Fibroblast of lung (primary cell): ENCODE measurements around the gene SDK1. TPM values are rescaled to one million over a fixed set of nuclear protein-coding genes. Genes with fewer than 3 reads are reported as not detected.

ENCODE experiments used
- DNase-seq, 2 donors: peaks; one replicate each; pipeline versions ENCODE4 v3.0.0 to v3.0.0-alpha.2; 2010; ENCODE audit warnings: low read depth in 2 of 2
- H2AFZ ChIP-seq: 2 replicates; pipeline ENCODE4 v1.5.1; 2012; ENCODE audit warnings: low read length, control low read depth, inconsistent platforms
- H3K27ac ChIP-seq: 2 replicates; pipeline ENCODE4 v1.5.1; 2011; ENCODE audit warnings: low read length, control low read depth; ENCODE audit not compliant: insufficient read depth
- H3K27me3 ChIP-seq: 2 replicates; pipeline ENCODE4 v1.5.1; 2011; ENCODE audit warnings: mild to moderate bottlenecking, low read length; ENCODE audit not compliant: control insufficient read depth, insufficient read depth
- H3K36me3 ChIP-seq: 2 replicates; pipeline ENCODE4 v1.5.1; 2011; ENCODE audit warnings: low read length; ENCODE audit not compliant: control insufficient read depth, insufficient read depth
- H3K4me1 ChIP-seq: 2 replicates; pipeline ENCODE4 v1.5.1; 2011; ENCODE audit warnings: low read length; ENCODE audit not compliant: control insufficient read depth, insufficient read depth; ENCODE audit errors: extremely low read depth
- H3K4me2 ChIP-seq: 2 replicates; pipeline ENCODE4 v1.5.1; 2011; ENCODE audit warnings: low read length, control low read depth; ENCODE audit not compliant: insufficient read depth; ENCODE audit errors: extremely low read depth
- H3K4me3 ChIP-seq, 4 experiments: fragments of 200-600 bp in 1 of 4; sonication (generic) in 1 of 4; replicated peaks in 1 of 4; 2 replicates each; pipeline ENCODE4 v1.5.1; 2011 to 2016; ENCODE audit warnings: low read length in 4 of 4, low read depth in 3 of 4, mild to moderate bottlenecking in 3 of 4, control low read depth in 2 of 4, inconsistent platforms in 1 of 4, mixed read lengths in 1 of 4; ENCODE audit not compliant: insufficient read depth in 1 of 4; ENCODE audit errors: control extremely low read depth in 1 of 4
- H3K79me2 ChIP-seq: 2 replicates; pipeline ENCODE4 v1.5.1; 2012; ENCODE audit warnings: mild to moderate bottlenecking, low read length, inconsistent platforms; ENCODE audit not compliant: control insufficient read depth, insufficient read depth
- H3K9ac ChIP-seq: 2 replicates; pipeline ENCODE4 v1.5.1; 2011; ENCODE audit warnings: mild to moderate bottlenecking, low read length, control low read depth; ENCODE audit not compliant: insufficient read depth
- H3K9me3 ChIP-seq: 2 replicates; pipeline ENCODE4 v1.5.1; 2012; ENCODE audit warnings: low read depth, low read length; ENCODE audit not compliant: control insufficient read depth, insufficient read depth
- H4K20me1 ChIP-seq: 2 replicates; pipeline ENCODE4 v1.5.1; 2011; ENCODE audit warnings: low read length; ENCODE audit not compliant: control insufficient read depth, insufficient read depth; ENCODE audit errors: extremely low read depth
- CTCF ChIP-seq, 2 donors: IDR thresholded peaks in 1 of 2; conservative IDR thresholded peaks in 1 of 2; 1 replicate in 1 of 2; 2 replicates in 1 of 2; pipeline ENCODE4 v1.5.1; 2011 to 2012; ENCODE audit warnings: low read length in 2 of 2, control low read depth in 1 of 2, inconsistent platforms in 1 of 2, low read depth in 1 of 2, mild to moderate bottlenecking in 1 of 2
- EZH2 ChIP-seq: IDR thresholded peaks from 2 replicates; pipeline ENCODE4 v1.5.1; 2012; ENCODE audit warnings: low read length, control low read depth, mild to moderate bottlenecking; ENCODE audit errors: missing control alignments
- polyA plus RNA-seq, 2 donors: library from polyadenylated mRNA; depleted of rRNA in 1 of 2; stranded (reverse) in 1 of 2; unstranded in 1 of 2; fragments of >200 nt; gene quantifications; 2 replicates each; pipeline ENCODE4 v1.2.1, GENCODE V29; 2011 to 2012; ENCODE audit warnings: missing spikeins in 1 of 2
- total RNA-seq: library from RNA; depleted of rRNA; stranded (reverse); fragments of >200 nt; gene quantifications from 2 replicates; pipeline ENCODE4 v1.2.1, GENCODE V29; 2014

SDK1 gene
- total and polyA plus RNA-seq, 2 donors (not counting 1 experiment from before 2014, with no cell fraction given) = 1.0 to 8.6 TPM

DNA sequence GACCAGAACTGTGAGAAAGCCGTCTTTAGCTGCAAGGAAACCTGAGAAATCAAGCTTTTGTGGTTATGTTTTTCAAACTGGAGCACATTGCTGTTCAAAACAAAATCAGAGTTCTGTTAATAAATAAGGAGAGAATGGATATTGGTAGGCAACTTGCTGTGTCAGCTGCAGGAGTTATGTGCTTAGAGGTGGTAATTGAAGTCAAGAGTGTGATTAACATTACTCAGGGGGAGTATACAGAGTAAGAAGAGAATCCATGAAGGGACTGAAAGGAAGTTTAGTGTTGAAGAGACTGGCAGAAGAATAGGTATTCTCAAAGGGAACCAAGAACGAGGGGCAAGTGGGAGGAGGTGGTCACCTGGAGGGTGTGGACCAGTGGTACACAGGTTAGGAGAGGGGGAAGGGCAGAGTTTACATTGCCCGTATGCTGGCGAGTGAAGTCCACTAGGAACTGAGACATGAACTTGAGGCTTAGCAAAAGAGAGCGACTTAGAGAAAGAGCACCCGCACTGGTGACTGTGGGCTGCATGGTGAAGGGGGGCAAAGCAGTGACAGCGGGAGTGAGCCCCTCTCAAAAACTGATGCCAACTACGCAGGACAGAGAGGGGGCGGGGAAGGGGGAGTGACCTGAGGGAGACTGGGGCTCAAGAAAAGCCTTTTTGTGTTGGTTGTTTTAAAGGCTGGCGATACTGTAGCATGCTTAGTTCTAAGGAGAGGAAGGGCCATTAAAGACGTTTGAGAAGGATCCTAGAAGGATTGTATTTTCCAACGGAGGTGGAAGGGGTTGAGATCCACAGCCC is 80.0 kb downstream of the SDK1 start:
- no peak overlapping the region for H3K4me2 ChIP-seq
- H3K36me3 ChIP-seq = no peaks in the 10 kb centered on the region
- no peaks in the 10 kb centered on the region for H3K9me3 ChIP-seq
- H3K27me3 ChIP-seq = no peaks in the 10 kb centered on the region
- TF ChIP-seq CTCF (conservative IDR thresholded peaks at IDR 0.05 in 1 of 2, IDR thresholded peaks at IDR 0.05 in 1 of 2; ENCODE audit: low read depth in 1 of 2, low read length in 2 of 2) (no peak), EZH2 (no peak)
- no peak overlapping the region for H3K27ac ChIP-seq
- no peak overlapping the region for H3K9ac ChIP-seq
- no peak for DNase-seq
- no peak overlapping the region for H2AFZ ChIP-seq
- H3K4me1 ChIP-seq = no peaks in the 10 kb centered on the region
- no peak overlapping the region for H3K4me3 ChIP-seq
- no peaks in the 10 kb centered on the region for H4K20me1 ChIP-seq
- no peaks in the 10 kb centered on the region for H3K79me2 ChIP-seq

GRCh38 chr7:3386423-3387190 is 85.6 kb downstream of the SDK1 start:
- Histone ChIP-seq H3K9me3 (no peaks in the 10 kb centered on the region), H3K4me2 (no peak overlapping the region), H3K9ac (no peak overlapping the region), H3K27me3 (no peaks in the 10 kb centered on the region), H3K27ac (no peak overlapping the region), H3K36me3 (no peaks in the 10 kb centered on the region), H3K4me1 (no peaks in the 10 kb centered on the region), H4K20me1 (no peaks in the 10 kb centered on the region), H3K79me2 (no peaks in the 10 kb centered on the region), H2AFZ (no peak overlapping the region), H3K4me3 (no peak overlapping the region)
- no peak for TF ChIP-seq EZH2
- no peak for TF ChIP-seq CTCF (conservative IDR thresholded peaks at IDR 0.05 in 1 of 2, IDR thresholded peaks at IDR 0.05 in 1 of 2; ENCODE audit: low read depth in 1 of 2, low read length in 2 of 2)
- DNase-seq = peak in 1 of 2 donors; percentile 21

DNA sequence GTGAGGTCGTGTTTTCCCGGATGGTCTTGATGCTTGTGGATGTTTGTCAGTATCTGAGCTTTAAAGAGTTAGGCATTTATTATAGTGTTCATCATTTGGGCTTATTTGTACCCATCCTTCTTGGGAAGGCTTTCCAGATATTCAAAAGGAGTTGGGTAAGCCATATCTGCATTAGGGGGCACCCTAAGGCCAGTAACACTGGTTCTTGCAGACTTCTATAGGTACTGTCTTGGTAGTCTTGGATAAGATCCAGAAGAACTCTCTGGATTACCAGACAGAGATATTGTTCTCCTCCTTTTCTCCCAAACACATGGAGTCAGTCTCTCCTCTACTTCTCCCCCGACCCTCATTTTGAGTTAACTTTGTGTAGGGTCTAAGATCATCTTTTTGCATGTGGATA is 92.8 kb downstream of the SDK1 start:
- H3K27ac ChIP-seq = no peak overlapping the region
- no peak overlapping the region for H3K4me2 ChIP-seq
- H3K9me3 ChIP-seq = no peaks in the 10 kb centered on the region
- no peaks in the 10 kb centered on the region for H3K79me2 ChIP-seq
- no peaks in the 10 kb centered on the region for H3K4me1 ChIP-seq
- no peaks in the 10 kb centered on the region for H3K27me3 ChIP-seq
- no peaks in the 10 kb centered on the region for H3K36me3 ChIP-seq
- H2AFZ ChIP-seq = no peak overlapping the region
- TF ChIP-seq CTCF (conservative IDR thresholded peaks at IDR 0.05 in 1 of 2, IDR thresholded peaks at IDR 0.05 in 1 of 2; ENCODE audit: low read depth in 1 of 2, low read length in 2 of 2) = no peak
- no peak for TF ChIP-seq EZH2
- no peaks in the 10 kb centered on the region for H4K20me1 ChIP-seq
- no peak overlapping the region for H3K9ac ChIP-seq
- no peak for DNase-seq
- no peak overlapping the region for H3K4me3 ChIP-seq
